ENCODE data around the gene PTPRG.

DNA sequence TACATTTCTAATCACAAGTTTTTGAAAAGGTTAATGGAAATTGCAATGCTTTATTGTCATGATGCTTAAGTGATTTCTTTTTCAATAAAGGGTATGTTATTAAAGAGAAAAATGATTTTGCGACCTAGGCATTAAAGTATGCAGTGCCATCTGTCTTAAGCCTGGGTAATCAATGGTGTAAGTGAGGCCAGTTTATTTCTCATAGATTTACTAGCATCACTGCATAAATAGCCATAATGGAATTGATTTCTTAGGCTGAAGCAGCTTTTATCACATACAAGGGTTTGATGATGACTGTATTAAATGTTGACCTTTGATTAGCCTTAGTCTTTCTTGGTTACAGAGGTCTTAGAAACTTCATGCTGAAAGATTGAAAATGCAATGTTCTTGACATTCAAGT lies 464.5 kb downstream of the PTPRG start:
- no peak for TF ChIP-seq POLR2A (IDR thresholded peaks at IDR 0.05)
- TF ChIP-seq, protein P1, sequence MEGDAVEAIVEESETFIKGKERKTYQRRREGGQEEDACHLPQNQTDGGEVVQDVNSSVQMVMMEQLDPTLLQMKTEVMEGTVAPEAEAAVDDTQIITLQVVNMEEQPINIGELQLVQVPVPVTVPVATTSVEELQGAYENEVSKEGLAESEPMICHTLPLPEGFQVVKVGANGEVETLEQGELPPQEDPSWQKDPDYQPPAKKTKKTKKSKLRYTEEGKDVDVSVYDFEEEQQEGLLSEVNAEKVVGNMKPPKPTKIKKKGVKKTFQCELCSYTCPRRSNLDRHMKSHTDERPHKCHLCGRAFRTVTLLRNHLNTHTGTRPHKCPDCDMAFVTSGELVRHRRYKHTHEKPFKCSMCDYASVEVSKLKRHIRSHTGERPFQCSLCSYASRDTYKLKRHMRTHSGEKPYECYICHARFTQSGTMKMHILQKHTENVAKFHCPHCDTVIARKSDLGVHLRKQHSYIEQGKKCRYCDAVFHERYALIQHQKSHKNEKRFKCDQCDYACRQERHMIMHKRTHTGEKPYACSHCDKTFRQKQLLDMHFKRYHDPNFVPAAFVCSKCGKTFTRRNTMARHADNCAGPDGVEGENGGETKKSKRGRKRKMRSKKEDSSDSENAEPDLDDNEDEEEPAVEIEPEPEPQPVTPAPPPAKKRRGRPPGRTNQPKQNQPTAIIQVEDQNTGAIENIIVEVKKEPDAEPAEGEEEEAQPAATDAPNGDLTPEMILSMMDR (IDR thresholded peaks at IDR 0.05): no peak

Data from adrenal gland (tissue), 5 donors.